Activated T-helper 2 cell treated with anti-CD3 and anti-CD28 coated beads, Interferon-gamma antibody, Interleukin-2, Interleukin-4, amounts not matched to agents 10 μg/mL and 5 μg/mL and 100 μg/mL, durations not matched to agents 14 hours and 24 hours and 36 hours (primary cell): Measurements from ENCODE around the gene PARL. TPM values are rescaled to one million over a fixed set of nuclear protein-coding genes. Genes with fewer than 3 reads are reported as not detected.

Experiments used
- DNase-seq: peaks from one replicate; pipeline ENCODE4 v3.0.0; 2021; ENCODE audit warnings: low spot score
- H3K27ac Mint-ChIP-seq: one replicate; pipeline ENCODE4 v1.8.0; 2021; ENCODE audit warnings: mixed read lengths
- H3K27me3 Mint-ChIP-seq: one replicate; pipeline ENCODE4 v1.8.0; 2021; ENCODE audit warnings: low read depth, mixed read lengths
- H3K36me3 Mint-ChIP-seq: one replicate; pipeline ENCODE4 v1.8.0; 2021; ENCODE audit warnings: low read depth, mixed read lengths
- H3K4me1 Mint-ChIP-seq: one replicate; pipeline ENCODE4 v1.8.0; 2021; ENCODE audit warnings: low read depth, mixed read lengths
- H3K4me3 Mint-ChIP-seq: one replicate; pipeline ENCODE4 v1.8.0; 2021; ENCODE audit warnings: low read depth, mild to moderate bottlenecking, moderate library complexity, mixed read lengths
- H3K9me3 Mint-ChIP-seq: one replicate; pipeline ENCODE4 v1.8.0; 2021; ENCODE audit warnings: mixed read lengths
- intact Hi-C: fragments of 100-400 bp; cut with micrococcal nuclease; formaldehyde crosslinking; loops from one replicate; pipeline ENCODE4 v1.15.1; 2023
- total RNA-seq: library from RNA; stranded (reverse); gene quantifications from 2 replicates; pipeline ENCODE4 v1.2.3, GENCODE V29; 2022

The PARL gene
- total RNA-seq, 1 donor from 2014 or later: 74.9 TPM

DNA sequence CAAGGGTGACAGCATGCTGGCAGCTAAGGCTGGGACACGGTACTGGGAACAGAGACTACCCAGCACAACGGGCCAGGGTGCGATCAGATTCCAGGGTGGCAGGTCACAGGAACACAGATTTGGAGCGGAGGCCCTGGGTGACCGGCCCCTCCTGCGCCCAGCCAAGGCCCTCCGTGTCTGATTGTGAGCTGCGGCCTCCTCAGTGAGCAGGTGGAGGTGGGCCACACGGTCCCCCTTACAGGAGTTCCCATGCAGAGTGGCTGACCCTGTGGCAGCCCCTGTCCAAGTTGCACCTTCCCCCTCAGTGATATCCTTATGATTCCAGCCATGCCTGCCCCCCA, 28.9 kb upstream of the PARL start:
- H3K27ac Mint-ChIP-seq: no peak overlapping the region
- H3K4me3 Mint-ChIP-seq: no peak overlapping the region
- no peaks in the 10 kb centered on the region for H3K4me1 Mint-ChIP-seq
- intact Hi-C loops: no loop called here
- no peaks in the 10 kb centered on the region for H3K27me3 Mint-ChIP-seq
- DNase-seq: no peak
- no peaks in the 10 kb centered on the region for H3K36me3 Mint-ChIP-seq
- H3K9me3 Mint-ChIP-seq: no peaks in the 10 kb centered on the region

DNA sequence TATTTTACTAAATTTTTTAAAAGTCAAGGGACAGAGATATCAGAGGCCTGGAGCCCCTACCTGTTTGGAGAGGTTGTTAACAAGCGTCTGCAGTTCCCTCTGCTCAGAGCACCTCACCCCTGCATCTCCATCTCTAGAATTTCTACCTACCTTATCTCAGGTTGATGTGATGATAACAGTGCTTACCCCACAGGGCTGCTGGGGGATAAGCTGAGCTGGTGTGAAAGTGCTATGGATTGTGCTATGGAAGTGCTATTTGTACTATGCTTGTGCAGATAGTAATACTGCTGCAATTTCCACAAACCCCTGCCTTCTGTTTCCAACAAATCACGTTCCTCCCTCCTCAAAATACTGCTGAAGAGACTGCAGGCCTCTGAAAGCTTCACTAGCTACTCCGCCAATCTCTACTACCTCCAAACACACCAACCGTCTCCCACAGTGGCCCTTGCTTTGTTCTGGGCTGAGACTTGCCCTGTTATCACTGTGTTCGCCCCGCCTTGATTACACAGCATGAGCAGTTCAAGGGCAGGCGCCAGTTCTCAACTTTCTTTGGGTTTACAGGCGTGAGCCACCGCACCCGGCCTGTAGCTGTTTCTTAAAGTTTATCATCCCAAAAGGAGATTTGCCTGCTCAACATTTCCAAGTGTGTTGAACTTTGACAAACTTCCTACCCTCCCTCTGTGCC, 28.4 kb upstream of the PARL start:
- H3K4me1 Mint-ChIP-seq: no peaks in the 10 kb centered on the region
- H3K27ac Mint-ChIP-seq: no peak overlapping the region
- no peaks in the 10 kb centered on the region for H3K9me3 Mint-ChIP-seq
- no peaks in the 10 kb centered on the region for H3K36me3 Mint-ChIP-seq
- H3K4me3 Mint-ChIP-seq: no peak overlapping the region
- H3K27me3 Mint-ChIP-seq: no peaks in the 10 kb centered on the region
- no peak for DNase-seq
- intact Hi-C loops: no loop called here

DNA sequence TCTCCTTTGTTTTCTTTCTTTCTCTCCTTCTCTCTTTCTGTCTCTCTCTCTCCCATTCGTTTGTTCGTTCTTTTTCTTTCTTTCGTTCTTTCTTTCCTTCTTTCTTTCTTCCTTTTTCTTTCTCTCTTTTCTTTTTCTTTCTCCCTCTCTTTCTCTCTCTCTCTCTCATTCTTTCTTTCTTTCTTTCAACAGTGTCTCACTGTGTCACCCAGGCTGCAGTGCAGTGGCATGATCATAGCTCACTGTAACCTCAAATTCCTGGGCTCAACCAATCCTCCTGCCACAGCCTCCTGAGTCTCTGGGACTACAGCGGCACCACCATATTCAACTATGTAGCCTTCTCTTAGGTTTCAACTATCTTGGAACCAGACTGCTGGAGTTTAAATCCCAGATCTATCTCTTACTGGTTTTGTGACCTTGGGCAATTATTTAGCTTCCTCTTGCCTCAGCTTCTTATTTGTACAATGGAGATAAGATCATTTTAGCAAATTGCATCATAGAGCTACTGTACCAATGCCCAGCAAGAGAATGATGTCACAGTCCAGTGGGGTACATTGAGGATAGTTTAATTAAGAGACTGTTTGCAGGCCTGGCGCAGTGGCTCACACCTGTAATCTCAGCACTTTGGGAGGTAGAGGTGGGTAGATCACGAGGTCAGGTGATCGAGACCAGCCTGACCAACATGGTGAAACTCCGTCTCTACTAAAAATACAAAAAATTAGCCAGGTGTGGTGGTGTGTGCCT, 27.3 kb upstream of the PARL start:
- intact Hi-C loops: no loop called here
- no peaks in the 10 kb centered on the region for H3K27me3 Mint-ChIP-seq
- H3K36me3 Mint-ChIP-seq: no peaks in the 10 kb centered on the region
- H3K4me1 Mint-ChIP-seq: no peaks in the 10 kb centered on the region
- H3K27ac Mint-ChIP-seq: no peak overlapping the region
- H3K9me3 Mint-ChIP-seq: no peaks in the 10 kb centered on the region
- DNase-seq: no peak
- no peak overlapping the region for H3K4me3 Mint-ChIP-seq

DNA sequence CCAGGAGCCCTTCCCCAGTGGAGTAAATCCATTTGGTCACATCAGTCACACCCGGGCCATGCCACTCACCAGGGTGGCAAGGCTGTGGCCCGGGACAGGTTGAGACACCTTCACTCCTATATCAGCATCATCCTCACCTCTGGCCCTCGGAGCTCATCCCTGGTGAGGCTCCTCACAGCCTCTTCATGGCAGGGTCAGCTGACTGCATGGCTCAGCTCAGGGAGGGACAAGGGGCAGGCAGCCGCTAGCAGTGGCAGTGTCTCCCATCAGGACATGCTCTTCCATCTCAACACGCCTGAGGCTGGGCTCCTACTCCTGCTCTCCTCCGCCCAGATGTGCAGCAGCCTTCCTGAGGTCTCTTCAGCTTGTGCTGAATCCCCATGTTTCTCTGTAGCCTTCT, 26.4 kb upstream of the PARL start:
- Mint-ChIP-seq H3K4me1 (no peaks in the 10 kb centered on the region), H3K4me3 (no peak overlapping the region), H3K9me3 (no peaks in the 10 kb centered on the region), H3K27ac (no peak overlapping the region), H3K36me3 (no peaks in the 10 kb centered on the region), H3K27me3 (no peaks in the 10 kb centered on the region)
- no peak for DNase-seq
- intact Hi-C loops: no loop called here

DNA sequence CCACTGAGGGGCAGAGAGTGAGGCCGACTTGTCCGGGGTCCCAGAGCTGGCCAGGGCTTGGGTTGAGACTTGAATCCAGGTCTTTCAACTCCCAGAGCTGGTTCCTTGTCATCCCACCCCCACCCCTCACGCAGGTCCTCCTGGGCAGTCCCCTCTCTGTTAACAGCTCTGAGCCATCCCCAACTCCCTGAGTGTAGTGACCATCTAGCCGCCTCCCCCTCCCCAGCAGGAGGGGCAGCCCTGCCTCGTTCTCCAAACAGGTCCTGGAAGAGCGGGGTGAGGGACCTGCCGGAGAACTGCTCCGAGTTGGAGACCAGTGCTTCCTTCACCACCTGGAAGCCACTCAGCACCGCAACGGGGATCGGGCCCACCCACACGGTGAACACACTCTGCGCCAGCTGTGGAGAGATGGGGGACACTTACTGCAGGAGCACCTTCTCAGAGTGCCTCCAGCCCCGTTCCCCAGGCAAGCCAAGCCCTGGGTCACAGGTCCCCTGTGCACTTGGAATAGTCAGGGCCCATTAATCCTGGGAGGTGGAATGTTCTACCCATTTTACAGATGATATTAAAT, 24.4 kb upstream of the PARL start:
- intact Hi-C loops: no loop called here
- H3K27me3 Mint-ChIP-seq: no peaks in the 10 kb centered on the region
- H3K36me3 Mint-ChIP-seq: no peaks in the 10 kb centered on the region
- H3K4me3 Mint-ChIP-seq: no peak overlapping the region
- H3K9me3 Mint-ChIP-seq: no peaks in the 10 kb centered on the region
- no peaks in the 10 kb centered on the region for H3K4me1 Mint-ChIP-seq
- no peak for DNase-seq
- no peak overlapping the region for H3K27ac Mint-ChIP-seq

DNA sequence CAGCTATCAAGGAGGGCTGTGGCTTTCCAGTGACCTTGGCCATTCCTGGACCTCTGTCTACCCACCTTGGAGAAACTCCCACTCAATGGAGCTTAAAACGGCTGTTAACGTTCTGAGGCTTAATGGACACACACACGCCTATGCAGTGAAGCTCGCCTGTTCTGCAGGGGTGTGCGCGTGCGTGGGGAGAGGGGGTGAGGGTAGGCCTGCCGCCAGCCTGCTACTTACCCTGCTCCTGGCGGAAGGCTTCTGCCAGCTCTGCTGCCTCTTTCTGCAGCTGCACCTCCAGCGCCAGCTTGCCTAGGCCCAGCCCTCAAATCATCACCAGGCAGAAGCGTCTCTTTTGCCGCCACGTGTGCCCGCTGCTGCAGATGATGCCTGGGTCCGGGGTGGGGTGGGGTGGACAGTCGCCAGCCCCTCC, 23.2 kb upstream of the PARL start:
- H3K4me1 Mint-ChIP-seq: no peaks in the 10 kb centered on the region
- no peaks in the 10 kb centered on the region for H3K27me3 Mint-ChIP-seq
- no peaks in the 10 kb centered on the region for H3K36me3 Mint-ChIP-seq
- H3K27ac Mint-ChIP-seq: no peak overlapping the region
- intact Hi-C loops: no loop called here
- no peak for DNase-seq
- H3K4me3 Mint-ChIP-seq: no peak overlapping the region
- no peaks in the 10 kb centered on the region for H3K9me3 Mint-ChIP-seq

DNA sequence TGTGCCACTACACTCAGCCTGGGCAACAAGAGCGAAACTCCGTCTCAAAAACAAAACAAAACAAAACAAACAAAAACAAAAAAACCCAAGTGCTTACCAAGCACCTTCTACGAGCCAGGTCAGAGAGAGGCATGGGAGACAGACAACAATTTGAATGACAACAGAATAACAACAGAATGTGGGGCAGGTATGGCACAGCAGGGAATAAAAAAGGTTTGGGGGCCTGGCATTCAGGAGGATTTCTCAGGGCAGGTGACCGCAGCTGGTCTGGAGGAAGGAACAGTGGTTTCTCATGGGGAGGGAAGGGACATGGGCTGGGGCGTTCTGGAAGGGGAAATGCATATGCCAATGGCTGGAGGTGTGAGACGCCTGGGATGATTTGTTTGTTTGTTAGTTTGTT, 22.5 kb upstream of the PARL start:
- H3K4me3 Mint-ChIP-seq: no peak overlapping the region
- H3K27me3 Mint-ChIP-seq: no peaks in the 10 kb centered on the region
- no peak overlapping the region for H3K27ac Mint-ChIP-seq
- intact Hi-C loops: no loop called here
- H3K36me3 Mint-ChIP-seq: no peaks in the 10 kb centered on the region
- H3K9me3 Mint-ChIP-seq: no peaks in the 10 kb centered on the region
- DNase-seq: no peak
- no peaks in the 10 kb centered on the region for H3K4me1 Mint-ChIP-seq

DNA sequence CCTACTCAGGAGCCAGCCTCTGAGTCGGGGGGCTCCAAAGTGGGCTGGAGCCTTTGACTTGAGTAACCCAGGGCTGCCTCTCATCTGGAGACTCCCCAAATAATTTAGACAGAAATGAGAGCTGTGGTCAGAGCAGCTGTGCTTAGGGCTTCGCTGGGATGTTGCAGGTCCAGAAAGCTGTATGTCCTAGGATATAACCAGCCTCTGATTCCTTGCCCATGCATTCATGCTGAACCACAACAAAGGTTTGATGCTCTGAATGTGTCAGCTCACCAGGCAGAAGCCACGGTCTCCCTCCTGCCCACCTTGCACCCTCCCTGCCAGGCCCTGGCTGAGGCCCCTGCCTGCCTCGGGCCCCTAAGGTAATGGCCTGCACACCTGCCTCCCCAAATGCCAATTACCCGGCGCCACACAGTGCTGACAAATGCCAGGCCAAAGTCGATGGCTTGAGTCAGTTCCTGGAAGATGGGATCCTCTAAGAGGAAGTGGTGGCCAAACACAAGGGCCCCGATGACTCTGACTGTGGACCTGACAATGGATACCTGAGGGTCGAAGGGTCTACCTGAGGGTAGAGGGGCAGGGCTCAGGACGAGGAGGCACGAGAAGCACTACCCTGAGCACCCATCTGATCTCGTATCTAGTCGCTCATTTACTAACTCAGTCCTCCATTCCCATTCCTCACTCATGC, 21.7 kb upstream of the PARL start:
- DNase-seq: no peak
- Mint-ChIP-seq H3K27me3 (peaks cover 4% of the 10 kb centered on the region), H3K36me3 (no peaks in the 10 kb centered on the region), H3K27ac (no peak overlapping the region), H3K4me1 (no peaks in the 10 kb centered on the region), H3K9me3 (no peaks in the 10 kb centered on the region), H3K4me3 (no peak overlapping the region)
- intact Hi-C loops: no loop called here

DNA sequence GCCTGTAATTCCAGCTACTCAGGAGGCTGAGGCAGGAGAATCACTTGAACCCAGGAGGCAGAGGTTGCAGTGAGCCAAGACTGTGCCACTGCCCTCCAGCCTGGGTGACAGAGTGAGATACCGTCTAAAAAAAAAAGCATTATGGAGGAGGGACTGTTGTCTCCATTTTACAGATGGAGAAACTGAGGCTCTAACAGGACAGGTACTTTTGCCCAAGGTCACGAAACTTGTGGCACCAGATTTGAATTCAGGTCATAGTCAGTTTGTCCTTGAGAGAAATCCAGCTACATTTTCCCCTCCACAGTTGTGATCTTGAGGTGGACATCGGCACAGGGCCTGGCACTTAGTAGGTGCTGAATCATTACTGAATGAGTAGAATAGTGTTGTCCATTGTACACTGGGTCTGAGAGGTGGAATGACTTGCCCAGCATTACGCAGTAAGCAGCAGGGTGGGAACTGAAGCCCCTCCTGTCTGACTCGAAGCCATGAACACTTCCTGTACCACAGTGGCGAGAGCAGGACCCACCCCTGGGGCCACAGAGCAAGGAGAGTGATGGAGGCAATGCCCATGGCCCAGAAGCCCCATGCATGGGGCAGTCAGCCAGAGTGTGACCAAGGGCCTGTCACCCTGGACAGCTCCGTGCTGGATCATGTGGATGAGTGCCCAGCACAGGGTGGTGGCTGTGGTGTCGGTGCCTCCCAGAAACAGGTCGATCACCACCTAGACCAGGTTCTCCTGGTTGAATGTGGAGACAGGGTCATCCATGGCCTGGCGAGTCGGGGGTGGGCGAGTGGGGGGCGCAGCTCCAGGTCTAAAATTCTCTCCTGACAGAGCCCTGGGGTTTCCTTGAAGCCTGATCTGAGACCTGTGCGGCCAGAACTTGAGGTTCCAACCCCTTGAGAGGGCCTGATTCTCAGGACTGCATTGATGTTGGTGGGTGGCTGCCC, 20.4 kb upstream of the PARL start:
- Mint-ChIP-seq H3K27ac (no peak overlapping the region), H3K4me3 (no peak overlapping the region), H3K27me3 (peaks cover 8% of the 10 kb centered on the region), H3K36me3 (no peaks in the 10 kb centered on the region), H3K4me1 (no peaks in the 10 kb centered on the region), H3K9me3 (no peaks in the 10 kb centered on the region)
- no peak for DNase-seq
- intact Hi-C loops: no loop called here

DNA sequence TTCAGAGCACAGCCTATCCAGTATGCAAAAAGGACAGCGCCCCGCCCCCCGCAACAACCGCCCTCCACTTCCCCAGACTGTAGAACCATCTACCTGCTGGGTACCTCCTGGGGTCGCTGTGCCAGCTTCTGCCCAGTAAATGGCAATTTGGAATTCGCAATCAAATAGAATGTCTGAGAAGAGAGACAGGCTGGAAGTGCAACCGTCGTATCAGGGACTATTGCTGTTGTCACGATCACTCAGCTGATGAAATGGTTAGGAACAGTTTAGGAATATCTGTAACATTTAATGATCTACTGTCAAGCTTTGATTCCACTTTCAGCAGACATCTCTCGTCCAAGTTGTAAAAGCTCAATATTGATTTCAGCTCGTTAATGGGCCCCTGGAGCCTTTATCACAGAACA, 13.3 kb upstream of the PARL start:
- no peak overlapping the region for H3K27ac Mint-ChIP-seq
- H3K4me1 Mint-ChIP-seq: peaks cover 3% of the 10 kb centered on the region
- intact Hi-C loops: loop anchor here (10.0 kb wide), 1 partner anchor 237 kb away; the partner anchor contains the start of gene EIF2B5
- H3K9me3 Mint-ChIP-seq: no peaks in the 10 kb centered on the region
- no peak for DNase-seq
- peaks cover 11% of the 10 kb centered on the region for H3K27me3 Mint-ChIP-seq
- no peaks in the 10 kb centered on the region for H3K36me3 Mint-ChIP-seq
- no peak overlapping the region for H3K4me3 Mint-ChIP-seq

DNA sequence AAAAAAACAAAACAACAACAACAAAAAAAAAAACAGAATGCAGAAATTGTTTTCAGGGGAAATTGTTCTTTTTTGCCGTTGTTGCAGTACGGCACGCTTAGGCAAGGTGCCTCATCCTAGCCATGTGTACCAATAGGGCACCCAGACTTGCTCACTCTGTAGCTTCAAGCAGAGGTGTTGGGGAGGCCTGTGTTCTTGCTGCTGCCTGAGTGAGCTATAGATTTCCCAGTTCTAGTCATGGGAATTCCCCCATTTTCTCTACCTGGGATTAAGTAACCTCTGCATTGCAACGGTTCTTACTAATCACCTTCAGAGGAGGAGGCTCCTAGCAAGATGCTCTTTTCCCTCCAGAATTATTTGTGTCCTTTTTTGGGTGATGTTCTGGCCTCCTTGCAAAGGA, 12.9 kb upstream of the PARL start:
- Mint-ChIP-seq H3K36me3 (no peaks in the 10 kb centered on the region), H3K27ac (no peak overlapping the region), H3K9me3 (no peaks in the 10 kb centered on the region), H3K4me1 (peaks cover 3% of the 10 kb centered on the region), H3K27me3 (peaks cover 11% of the 10 kb centered on the region), H3K4me3 (no peak overlapping the region)
- intact Hi-C loops: loop anchor here (10.0 kb wide), 1 partner anchor 237 kb away; the partner anchor contains the start of gene EIF2B5
- DNase-seq: no peak

DNA sequence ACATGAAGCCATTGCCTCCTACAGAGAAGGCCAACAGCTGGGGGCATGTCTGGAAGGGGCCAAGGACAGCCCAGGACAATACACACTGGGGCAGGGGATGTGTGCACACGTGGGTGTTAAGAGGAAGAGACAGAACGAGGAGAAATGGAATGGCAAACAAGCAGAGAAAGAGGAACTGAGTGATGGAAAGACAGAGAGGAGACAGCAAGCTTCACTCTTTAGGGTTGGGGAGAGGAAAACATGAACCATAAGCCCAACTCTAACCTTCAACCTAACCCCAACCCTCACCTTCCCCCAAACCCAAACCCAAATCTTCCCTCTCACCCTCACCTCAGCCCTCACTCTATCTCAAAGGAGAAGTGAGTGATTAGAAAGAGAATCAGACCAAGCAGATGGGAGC, 11.9 kb upstream of the PARL start:
- H3K4me3 Mint-ChIP-seq: no peak overlapping the region
- DNase-seq: no peak

More for the DNA sequence above, 11.9 kb upstream of the PARL start:
- intact Hi-C loops: loop anchor here (10.0 kb wide), 1 partner anchor 238 kb away; the partner anchor contains the start of gene EIF2B5
- peaks cover 3% of the 10 kb centered on the region for H3K4me1 Mint-ChIP-seq
- no peaks in the 10 kb centered on the region for H3K36me3 Mint-ChIP-seq
- H3K27ac Mint-ChIP-seq: no peak overlapping the region
- H3K27me3 Mint-ChIP-seq: peaks cover 9% of the 10 kb centered on the region
- no peaks in the 10 kb centered on the region for H3K9me3 Mint-ChIP-seq
